Measurements from ENCODE around the gene NAPB.

The NAPB gene

GRCh38 chr20:23455639-23456038 lies 34.4 kb upstream of the NAPB start:
- TF ChIP-seq REST (IDR thresholded peaks at IDR 0.05; ENCODE audit: insufficient read depth in 1 of 2, low read depth in 2 of 2, low read length in 2 of 2): no peak
- TF ChIP-seq FOXP2 (optimal IDR thresholded peaks at IDR 0.05; ENCODE audit: borderline replicate concordance, extremely low read depth, extremely low read length, insufficient read depth): no peak
- no peak for TF ChIP-seq TAF1 (IDR thresholded peaks at IDR 0.05; ENCODE audit: borderline replicate concordance, insufficient read depth, low read length)
- no peak for TF ChIP-seq POLR2AphosphoS5 (IDR thresholded peaks at IDR 0.05; ENCODE audit: low read depth, low read length)
- TF ChIP-seq SIN3A (IDR thresholded peaks at IDR 0.05; ENCODE audit: borderline replicate concordance, insufficient read depth, low read length): no peak

- TF ChIP-seq FOXP2 (optimal IDR thresholded peaks at IDR 0.05; ENCODE audit: borderline replicate concordance, extremely low read depth, extremely low read length, insufficient read depth): no peak
- TF ChIP-seq REST (IDR thresholded peaks at IDR 0.05; ENCODE audit: insufficient read depth in 1 of 2, low read depth in 2 of 2, low read length in 2 of 2): no peak
- TF ChIP-seq TAF1 (IDR thresholded peaks at IDR 0.05; ENCODE audit: borderline replicate concordance, insufficient read depth, low read length): no peak
These were observed 33.5 kb upstream of the NAPB start for GRCh38 chr20:23454816-23455215.

- TF ChIP-seq TAF1 (IDR thresholded peaks at IDR 0.05; ENCODE audit: borderline replicate concordance, insufficient read depth, low read length): no peak
- TF ChIP-seq FOXP2 (optimal IDR thresholded peaks at IDR 0.05; ENCODE audit: borderline replicate concordance, extremely low read depth, extremely low read length, insufficient read depth): no peak
- no peak for TF ChIP-seq POLR2AphosphoS5 (IDR thresholded peaks at IDR 0.05; ENCODE audit: low read depth, low read length)
- no peak for TF ChIP-seq REST (IDR thresholded peaks at IDR 0.05; ENCODE audit: insufficient read depth in 1 of 2, low read depth in 2 of 2, low read length in 2 of 2)
- TF ChIP-seq SIN3A (IDR thresholded peaks at IDR 0.05; ENCODE audit: borderline replicate concordance, insufficient read depth, low read length): no peak
These were observed 32.6 kb upstream of the NAPB start for GRCh38 chr20:23453549-23454543.

- no peak for TF ChIP-seq SIN3A (IDR thresholded peaks at IDR 0.05; ENCODE audit: borderline replicate concordance, insufficient read depth, low read length)
- TF ChIP-seq REST (IDR thresholded peaks at IDR 0.05; ENCODE audit: insufficient read depth in 1 of 2, low read depth in 2 of 2, low read length in 2 of 2): no peak
- no peak for TF ChIP-seq POLR2AphosphoS5 (IDR thresholded peaks at IDR 0.05; ENCODE audit: low read depth, low read length)
- no peak for TF ChIP-seq FOXP2 (optimal IDR thresholded peaks at IDR 0.05; ENCODE audit: borderline replicate concordance, extremely low read depth, extremely low read length, insufficient read depth)
- no peak for TF ChIP-seq TAF1 (IDR thresholded peaks at IDR 0.05; ENCODE audit: borderline replicate concordance, insufficient read depth, low read length)
These were observed 31.5 kb upstream of the NAPB start, which contains the start of gene CST11 for GRCh38 chr20:23452776-23453175. CST11 (minus strand) TSS chr20:23452876; CDS start chr20:23452811, 65 bp downstream.
